ENCODE measurements around the gene OR6S1. TPM values are rescaled to one million over a fixed set of nuclear protein-coding genes. Genes with fewer than 3 reads are reported as not detected.

The OR6S1 gene, protein sequence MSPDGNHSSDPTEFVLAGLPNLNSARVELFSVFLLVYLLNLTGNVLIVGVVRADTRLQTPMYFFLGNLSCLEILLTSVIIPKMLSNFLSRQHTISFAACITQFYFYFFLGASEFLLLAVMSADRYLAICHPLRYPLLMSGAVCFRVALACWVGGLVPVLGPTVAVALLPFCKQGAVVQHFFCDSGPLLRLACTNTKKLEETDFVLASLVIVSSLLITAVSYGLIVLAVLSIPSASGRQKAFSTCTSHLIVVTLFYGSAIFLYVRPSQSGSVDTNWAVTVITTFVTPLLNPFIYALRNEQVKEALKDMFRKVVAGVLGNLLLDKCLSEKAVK
- not detected for total RNA-seq

DNA sequence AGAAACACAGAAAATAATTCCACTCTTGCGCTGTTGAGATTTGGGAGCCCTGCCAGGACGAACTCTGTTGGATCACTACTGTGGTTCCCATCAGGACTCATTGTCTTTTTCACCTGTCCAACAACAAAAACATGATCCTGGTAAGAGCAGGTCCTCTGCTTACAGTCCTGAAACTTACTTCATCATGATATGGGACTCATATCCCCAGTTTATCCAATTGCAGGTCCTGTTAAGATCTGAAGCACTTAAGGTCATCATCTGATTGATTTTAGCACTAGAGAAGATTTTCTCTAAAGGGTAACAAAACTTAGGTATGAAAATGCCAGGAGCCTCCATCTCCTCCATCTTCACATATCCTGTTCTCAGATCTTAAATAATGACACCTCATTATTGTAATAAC, at the start of gene OR6S1:
Gene OR6S1, minus strand, starts transcription at position 101 of the 400 bp plus-strand sequence. Its CDS starts 0 bp downstream, at position 101.
- no peaks in the 10 kb centered on the region for H3K36me3 Mint-ChIP-seq
- H3K27me3 Mint-ChIP-seq = peaks cover 34% of the 10 kb centered on the region
- DNase-seq = no peak
- no peak within 1 kb of the TSS for H3K27ac Mint-ChIP-seq
- no peak within 1 kb of the TSS for H3K4me3 Mint-ChIP-seq
- no peaks in the 10 kb centered on the region for H3K9me3 Mint-ChIP-seq
- H3K4me1 Mint-ChIP-seq = no peaks in the 10 kb centered on the region

DNA sequence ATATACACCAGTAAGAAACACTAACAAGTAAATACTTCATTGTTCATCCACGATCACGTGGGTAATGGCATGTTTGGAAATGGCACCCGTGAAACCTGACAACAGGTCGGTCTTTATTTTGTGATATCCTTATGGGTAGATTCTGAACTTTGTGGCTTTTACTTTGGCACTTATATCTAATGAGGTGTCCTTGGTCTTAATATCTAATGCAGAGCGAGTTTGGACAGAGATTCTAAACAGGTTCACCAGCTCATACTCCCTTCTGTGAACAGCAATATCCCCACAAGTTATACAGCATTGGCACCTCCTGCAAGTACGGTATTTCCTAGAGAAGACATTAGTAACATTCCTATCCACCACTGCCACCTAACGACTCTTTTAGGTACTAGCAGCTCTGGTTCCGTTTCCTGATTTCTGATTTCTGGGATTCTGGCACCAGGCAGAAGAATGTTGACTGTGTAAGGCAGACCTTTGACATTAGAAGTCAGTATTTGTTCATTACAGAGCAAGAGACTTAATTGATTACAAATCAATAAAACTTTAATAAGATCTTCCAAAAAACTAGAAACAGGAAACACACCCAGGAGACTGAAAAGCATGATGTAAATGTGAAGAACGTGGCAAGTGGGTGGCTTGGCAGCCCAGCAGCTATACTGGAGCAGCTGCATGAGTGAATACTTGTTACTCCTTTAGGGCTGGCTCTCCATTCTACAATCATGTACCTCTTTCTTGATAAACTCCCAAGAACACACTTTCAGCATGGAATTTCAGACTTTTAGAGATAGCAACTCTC, 49.6 kb upstream of the OR6S1 start:
- Mint-ChIP-seq H3K36me3 (no peaks in the 10 kb centered on the region), H3K4me3 (peak overlapping the region; percentile 10), H3K4me1 (peaks cover 9% of the 10 kb centered on the region), H3K27ac (no peak overlapping the region), H3K27me3 (no peaks in the 10 kb centered on the region), H3K9me3 (no peaks in the 10 kb centered on the region)
- peak; percentile 22 for DNase-seq

DNA sequence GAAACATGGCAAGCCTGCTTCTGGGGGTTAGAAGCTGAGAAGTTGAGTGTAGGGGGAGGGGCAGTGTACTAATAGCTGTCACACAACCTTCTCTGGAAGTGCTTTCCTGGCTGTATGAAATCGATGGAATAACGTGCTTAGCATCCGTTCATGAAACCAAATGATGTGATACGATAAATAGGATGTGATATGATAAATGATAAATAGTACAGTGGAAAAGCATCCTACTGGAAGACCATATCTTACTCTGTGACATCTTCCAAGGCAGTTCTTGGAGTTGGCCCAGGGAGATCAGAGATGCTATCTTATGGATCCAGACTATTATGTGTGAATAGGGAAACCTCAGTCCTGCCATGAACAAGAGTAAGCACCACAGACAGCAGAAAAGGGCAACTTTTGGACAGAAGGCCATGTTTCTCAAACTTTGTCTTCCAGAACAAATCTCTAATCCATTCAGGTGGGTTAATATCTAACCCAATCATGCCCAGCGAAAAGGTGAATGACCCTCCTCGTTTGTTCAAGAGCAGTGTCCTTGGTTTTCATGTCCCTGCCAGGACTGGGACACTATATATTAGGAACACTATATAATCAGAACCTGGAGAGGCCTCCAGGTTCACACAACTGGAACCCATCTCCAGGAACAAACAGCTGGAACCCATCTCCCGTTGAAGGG, 46.8 kb upstream of the OR6S1 start, which contains the start of gene ANG:
Gene ANG, plus strand, starts transcription at position 598 of the 673 bp plus-strand sequence. CDS start 4,801 bp downstream, outside the sequence.
- Mint-ChIP-seq H3K9me3 (no peaks in the 10 kb centered on the region), H3K27ac (no peak within 1 kb of the TSS)

DNA sequence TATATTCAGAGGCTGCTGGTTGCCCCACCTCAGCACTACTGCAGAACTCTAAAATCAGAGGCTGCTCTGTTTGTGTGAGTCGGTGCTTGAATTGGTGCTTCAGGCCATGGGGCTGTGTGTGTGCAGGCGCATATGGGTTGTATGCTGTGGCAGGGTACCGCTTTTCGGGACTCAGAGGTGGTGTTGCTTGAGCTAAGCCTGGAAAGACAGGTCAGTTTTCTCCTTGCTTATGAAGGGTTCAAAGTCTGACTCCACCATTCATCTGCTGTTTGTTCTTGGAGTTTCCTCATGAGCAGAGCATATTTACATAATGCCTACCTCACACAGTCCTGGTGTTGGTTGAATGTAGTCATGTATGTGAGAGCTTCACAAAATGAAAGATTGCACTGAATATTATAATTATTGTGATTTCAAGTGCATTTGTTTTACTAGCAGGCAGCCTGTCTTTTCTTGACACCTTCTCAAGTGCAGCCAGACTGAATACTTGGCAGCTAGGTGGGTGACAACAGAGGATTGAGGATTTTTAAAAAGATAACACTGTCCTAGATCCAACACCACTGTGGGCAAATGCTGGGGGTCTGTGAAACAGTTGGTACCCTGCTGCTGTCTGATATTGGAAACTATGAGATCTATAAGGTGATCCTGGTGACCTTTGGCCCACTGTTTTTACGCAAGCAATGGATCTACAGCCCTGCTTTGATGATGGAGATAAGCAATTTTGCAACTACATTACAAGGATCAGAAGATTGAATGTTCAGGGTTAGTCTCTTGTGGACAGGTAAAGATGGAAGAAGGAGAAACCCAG, 46.1 kb upstream of the OR6S1 start:
- no peak for DNase-seq
- no peak overlapping the region for H3K4me3 Mint-ChIP-seq
- no peak overlapping the region for H3K27ac Mint-ChIP-seq
- H3K9me3 Mint-ChIP-seq = no peaks in the 10 kb centered on the region
- no peaks in the 10 kb centered on the region for H3K36me3 Mint-ChIP-seq
- H3K27me3 Mint-ChIP-seq = no peaks in the 10 kb centered on the region
- peaks cover 14% of the 10 kb centered on the region for H3K4me1 Mint-ChIP-seq

More for the DNA sequence above, 46.8 kb upstream of the OR6S1 start, which contains the start of gene ANG:
- no peak for DNase-seq
- Mint-ChIP-seq H3K27me3 (no peaks in the 10 kb centered on the region), H3K4me1 (peaks cover 14% of the 10 kb centered on the region), H3K36me3 (no peaks in the 10 kb centered on the region), H3K4me3 (no peak within 1 kb of the TSS)

DNA sequence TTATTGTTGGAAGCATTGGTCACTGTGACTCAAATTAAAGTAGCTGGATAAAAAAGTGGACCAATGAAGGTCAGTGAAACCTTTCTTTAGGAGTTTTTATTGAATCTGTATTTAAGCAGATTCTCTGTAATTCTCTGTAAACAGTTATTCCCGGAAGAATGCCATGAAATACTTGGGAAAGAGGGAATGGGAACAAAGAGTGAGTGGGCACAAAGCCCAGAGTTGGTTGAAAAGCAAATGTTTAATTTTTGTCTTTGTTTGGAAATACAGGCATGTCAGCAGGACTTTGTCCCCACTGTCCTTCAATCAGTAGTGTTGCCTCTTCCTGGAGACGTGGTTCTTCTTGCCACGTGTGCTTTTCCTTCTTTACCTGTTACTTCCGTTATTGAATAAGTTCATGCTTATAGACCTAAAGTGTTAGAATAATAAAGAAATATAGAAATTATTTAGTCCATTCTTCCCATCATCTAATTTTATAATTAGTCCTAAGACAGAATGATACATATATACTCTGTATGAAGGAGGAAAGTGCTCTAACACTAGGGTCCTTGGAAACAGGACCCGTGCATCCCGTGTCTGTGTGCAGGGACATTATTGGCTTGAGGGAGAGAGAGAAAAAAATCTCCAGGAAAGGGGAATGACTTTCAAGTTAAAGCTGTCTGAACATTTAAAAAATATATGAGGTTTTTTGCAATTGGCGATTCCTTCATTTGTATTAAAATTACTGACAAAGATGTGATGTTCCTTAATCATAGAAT, 45.1 kb upstream of the OR6S1 start:
- no peak overlapping the region for H3K27ac Mint-ChIP-seq
- no peak for DNase-seq
- H3K4me1 Mint-ChIP-seq = peaks cover 19% of the 10 kb centered on the region
- peaks cover 1% of the 10 kb centered on the region for H3K27me3 Mint-ChIP-seq
- H3K4me3 Mint-ChIP-seq = no peak overlapping the region
- H3K9me3 Mint-ChIP-seq = no peaks in the 10 kb centered on the region
- no peaks in the 10 kb centered on the region for H3K36me3 Mint-ChIP-seq

DNA sequence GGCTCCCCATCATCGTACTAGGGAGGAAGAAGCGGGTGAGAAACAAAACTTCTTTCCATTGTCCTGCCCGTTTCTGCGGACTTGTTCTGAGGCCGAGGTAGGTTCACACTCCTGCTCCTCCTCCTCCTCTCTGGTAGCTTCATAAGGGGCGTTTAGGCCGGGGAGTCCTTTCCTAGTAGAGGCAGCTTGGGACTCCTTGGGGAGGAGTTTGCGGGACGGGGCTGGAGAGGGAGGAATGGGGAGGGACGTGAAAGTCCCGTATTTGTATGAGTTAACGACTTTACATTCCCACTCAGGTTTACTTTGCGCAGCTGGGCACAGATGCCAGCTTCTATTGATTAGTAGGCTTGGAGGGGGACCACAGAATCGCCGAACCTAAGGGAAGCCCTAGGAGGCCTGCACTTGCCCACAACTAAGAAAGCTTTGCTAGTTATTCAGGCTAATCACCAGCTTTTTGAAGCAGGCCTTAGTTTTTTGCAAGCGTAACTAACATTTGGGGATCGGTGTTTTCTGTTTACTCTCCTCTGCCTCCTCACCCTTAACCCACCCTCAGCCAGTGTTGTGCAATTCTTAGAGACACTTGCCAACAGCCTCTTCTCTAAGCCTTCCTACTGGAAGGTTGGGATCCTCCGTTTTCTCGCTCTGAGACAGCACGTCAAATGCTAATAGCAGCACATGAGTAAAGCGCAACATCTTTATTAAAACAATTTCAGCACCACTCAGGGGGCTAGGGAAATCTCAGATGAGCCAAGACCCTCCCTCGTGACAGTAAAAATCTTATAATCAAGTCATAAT, 43.4 kb upstream of the OR6S1 start:
- Mint-ChIP-seq H3K9me3 (no peaks in the 10 kb centered on the region), H3K4me3 (no peak overlapping the region), H3K27ac (no peak overlapping the region), H3K27me3 (peaks cover 5% of the 10 kb centered on the region), H3K36me3 (peaks cover 1% of the 10 kb centered on the region), H3K4me1 (peaks cover 27% of the 10 kb centered on the region)
- DNase-seq = no peak

DNA sequence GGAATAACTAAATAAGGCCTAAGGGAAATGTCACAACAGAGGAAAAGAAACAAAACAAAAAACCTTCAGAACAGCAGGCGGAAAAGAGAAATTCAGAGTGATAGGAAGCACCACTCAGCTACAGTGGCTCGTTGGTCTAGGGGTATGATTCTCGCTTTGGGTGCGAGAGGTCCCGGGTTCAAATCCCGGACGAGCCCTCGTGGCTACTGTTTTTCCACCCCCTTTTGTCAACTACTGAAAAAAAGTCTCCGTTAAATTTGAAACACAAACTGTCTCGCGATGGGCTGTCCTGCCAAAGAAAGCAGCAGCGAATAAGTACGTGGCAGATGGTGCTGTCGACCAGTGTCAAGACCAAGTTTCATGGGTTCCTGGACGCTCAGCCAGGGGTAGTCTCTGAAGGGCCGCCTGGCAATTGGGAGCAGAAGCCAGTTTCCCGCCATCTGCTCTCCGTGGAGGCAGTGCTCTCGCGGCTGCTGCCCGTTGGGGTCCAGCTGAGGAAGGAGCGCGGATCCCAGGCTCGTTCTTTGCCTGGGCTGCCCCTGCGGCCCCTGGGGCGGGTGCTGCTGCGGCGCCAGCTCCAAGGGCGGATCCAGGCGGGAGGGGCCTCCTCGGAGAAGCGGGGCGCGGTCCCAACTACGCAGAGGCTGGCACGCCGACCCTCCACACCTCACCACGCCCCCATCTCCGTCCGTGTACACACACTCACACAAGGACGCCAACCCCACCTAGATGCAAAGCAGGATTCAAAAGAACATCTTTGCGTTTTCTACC, 42.6 kb upstream of the OR6S1 start, which contains the start of gene RNASE4:
Gene RNASE4, plus strand, starts transcription at position 670 of the 771 bp plus-strand sequence. CDS start 14,812 bp downstream, outside the sequence.
- peaks cover 1% of the 10 kb centered on the region for H3K36me3 Mint-ChIP-seq

DNA sequence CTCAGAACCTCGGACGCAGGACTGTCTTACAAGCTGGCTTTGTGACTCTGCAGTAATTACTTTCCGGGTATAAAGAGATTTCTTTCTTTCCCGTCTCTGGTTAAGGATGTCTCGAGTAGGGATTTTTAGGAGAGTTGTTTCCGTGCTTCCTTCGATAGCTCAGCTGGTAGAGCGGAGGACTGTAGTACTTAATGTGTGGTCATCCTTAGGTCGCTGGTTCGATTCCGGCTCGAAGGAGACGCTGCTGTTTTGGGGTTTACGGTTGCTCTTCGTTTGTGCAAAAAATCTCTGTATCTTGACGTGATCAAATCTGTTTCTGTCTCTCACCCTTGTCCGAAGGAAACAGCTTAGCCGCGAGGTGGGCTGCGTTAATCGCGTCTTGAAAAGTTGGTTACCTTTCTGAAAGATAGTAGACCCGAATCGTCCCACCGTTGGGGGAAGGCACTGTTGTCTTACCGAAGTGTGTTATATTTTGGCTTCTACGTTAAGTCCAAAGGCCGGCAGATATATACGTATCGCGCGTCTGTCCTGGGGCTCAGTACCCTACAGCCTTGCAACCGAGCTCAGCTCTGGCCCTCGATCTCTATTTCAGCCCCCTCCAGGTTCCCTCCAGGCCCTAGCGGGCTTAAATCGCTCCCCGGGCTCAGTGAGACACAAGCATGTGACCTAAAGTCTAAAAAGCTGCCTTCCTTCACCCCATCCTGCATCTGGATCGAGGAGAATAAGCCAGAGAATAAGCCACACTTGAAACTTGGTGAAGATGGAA, 41.8 kb upstream of the OR6S1 start:
- Mint-ChIP-seq H3K9me3 (no peaks in the 10 kb centered on the region), H3K36me3 (peaks cover 1% of the 10 kb centered on the region), H3K4me3 (no peak overlapping the region), H3K4me1 (peaks cover 27% of the 10 kb centered on the region), H3K27me3 (peaks cover 5% of the 10 kb centered on the region), H3K27ac (no peak overlapping the region)
- DNase-seq = peak; percentile 78

More for the DNA sequence above, 42.6 kb upstream of the OR6S1 start, which contains the start of gene RNASE4:
- H3K27ac Mint-ChIP-seq = no peak within 1 kb of the TSS
- no peak within 1 kb of the TSS for H3K4me3 Mint-ChIP-seq
- no peaks in the 10 kb centered on the region for H3K9me3 Mint-ChIP-seq
- H3K4me1 Mint-ChIP-seq = peaks cover 27% of the 10 kb centered on the region
- DNase-seq = peak; percentile 78
- H3K27me3 Mint-ChIP-seq = peaks cover 5% of the 10 kb centered on the region

DNA sequence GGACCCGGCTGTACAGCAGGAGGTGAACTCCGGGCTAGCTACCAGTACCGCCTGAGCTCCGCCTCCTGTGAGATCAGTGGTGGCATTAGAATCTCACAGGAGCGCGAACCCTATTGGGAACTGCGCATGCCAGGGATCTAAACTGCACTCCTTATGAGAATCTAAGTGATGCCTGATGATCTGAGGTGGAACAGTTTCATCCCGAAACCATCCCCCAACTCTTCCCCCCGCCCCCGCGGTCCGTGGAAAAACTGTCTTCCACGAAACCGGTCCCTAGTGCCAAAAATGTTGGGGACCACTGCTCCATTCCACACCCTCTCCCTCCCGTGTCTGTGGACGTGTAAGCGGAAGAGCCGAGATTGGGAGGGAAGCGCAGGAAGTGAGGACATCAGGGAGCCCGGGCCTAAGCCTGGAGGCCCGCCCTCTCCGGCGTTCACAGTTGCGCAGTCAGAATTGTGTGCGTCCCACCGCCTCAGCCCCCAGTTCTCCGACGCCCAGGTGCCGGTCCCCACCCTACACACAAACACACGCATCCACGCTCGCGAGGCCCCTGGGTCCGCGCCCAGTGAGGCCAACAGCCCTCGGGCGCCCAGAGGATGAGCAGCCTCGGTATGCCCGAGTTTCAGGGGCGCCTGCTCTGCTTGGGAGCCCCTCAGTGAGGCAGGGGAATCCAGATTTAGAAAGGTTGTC, 41.1 kb upstream of the OR6S1 start:
- DNase-seq = peak; percentile 84
- no peak overlapping the region for H3K27ac Mint-ChIP-seq
- H3K27me3 Mint-ChIP-seq = peaks cover 5% of the 10 kb centered on the region
- H3K36me3 Mint-ChIP-seq = peaks cover 1% of the 10 kb centered on the region
- H3K9me3 Mint-ChIP-seq = no peaks in the 10 kb centered on the region
- H3K4me1 Mint-ChIP-seq = peaks cover 27% of the 10 kb centered on the region
- H3K4me3 Mint-ChIP-seq = no peak overlapping the region

DNA sequence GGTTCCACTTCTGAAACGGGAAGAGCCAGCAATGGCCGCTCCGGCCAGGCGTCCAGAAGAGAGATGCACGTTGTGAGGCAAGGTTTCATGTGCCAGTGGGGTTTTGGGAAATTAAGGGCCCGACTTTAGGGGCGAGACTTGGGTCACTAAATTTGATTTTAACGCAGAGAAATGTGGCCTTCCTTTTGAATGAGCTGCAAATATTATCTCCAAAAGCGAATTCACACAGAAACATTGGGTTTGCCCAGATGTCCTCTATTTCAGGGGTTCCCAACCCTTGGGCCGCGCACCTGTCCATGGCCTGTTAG, 40.6 kb upstream of the OR6S1 start:
- no peak for DNase-seq
- peaks cover 27% of the 10 kb centered on the region for H3K4me1 Mint-ChIP-seq
- peaks cover 5% of the 10 kb centered on the region for H3K27me3 Mint-ChIP-seq
- no peak overlapping the region for H3K4me3 Mint-ChIP-seq
- H3K27ac Mint-ChIP-seq = no peak overlapping the region
- H3K36me3 Mint-ChIP-seq = peaks cover 1% of the 10 kb centered on the region
- no peaks in the 10 kb centered on the region for H3K9me3 Mint-ChIP-seq

DNA sequence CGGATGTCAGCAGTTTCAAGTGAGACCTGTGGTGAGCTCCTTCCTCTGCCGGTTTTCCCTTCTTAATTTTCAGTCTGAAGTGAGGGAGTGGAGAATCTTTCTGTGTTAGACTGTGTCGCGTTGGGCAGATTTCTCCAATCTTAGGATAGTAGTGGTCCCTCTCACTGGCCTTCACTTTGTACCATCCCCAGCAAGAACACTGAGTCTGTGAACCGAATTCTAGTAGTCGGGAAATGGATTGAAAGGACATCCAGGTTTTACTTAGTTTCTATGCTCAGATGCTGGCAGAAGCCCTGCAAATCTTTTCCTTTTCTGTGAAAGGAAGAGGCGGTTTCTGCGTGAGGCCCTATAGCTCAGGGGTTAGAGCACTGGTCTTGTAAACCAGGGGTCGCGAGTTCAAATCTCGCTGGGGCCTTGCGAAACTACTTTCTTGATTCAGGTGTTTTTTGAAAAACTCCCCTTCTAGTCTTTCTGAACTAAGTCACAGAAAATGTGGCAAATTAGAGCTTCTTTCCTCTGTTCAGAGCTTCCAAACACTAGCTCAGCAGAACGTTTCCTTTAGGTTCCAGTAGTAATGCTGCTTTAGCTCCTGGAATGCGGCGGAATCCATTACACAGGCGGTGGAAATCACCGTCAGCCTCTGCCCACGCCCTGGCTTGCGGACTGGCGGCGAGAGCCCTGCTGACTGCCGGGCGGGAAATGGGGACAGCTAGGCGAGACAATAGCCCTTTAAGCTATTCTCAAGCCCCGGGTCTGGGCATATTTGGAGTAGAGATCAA, 40.0 kb upstream of the OR6S1 start:
- Mint-ChIP-seq H3K27ac (no peak overlapping the region), H3K27me3 (peaks cover 5% of the 10 kb centered on the region), H3K36me3 (peaks cover 1% of the 10 kb centered on the region), H3K4me1 (peaks cover 27% of the 10 kb centered on the region), H3K4me3 (no peak overlapping the region), H3K9me3 (no peaks in the 10 kb centered on the region)
- DNase-seq = peak; percentile 82
